ENCODE data around the gene DNMT3A.

DNA sequence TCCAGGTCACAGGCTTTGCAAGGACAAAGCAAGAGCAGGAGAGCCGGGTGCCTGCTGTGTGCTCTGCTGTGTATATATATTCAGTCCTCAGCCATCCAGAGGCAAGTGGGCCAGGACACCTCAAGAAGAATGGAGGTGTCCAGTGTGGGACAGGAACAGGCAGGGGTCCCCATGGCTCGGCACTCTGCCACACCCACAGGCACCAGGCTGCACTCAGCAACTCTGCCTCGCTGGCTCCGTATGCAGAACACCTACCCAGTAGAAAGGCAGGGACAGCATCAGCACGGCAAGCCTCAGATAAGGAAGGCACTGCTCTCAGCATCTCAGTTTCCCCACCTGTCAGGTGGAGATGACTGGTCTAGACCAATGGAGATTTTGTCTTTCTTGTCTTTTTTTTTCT is 57.8 kb downstream of the DNMT3A start:
- TF ChIP-seq EZH2 (IDR thresholded peaks at IDR 0.05; ENCODE audit: insufficient read depth, poor library complexity, severe bottlenecking) = no peak
- no peak for TF ChIP-seq EZH2phosphoT487 (IDR thresholded peaks at IDR 0.05; ENCODE audit: insufficient read depth, low read depth)
